ENCODE data around the gene PRAMEF13.
"Not testable (repeated sequence)": the region's sequence is repeated elsewhere in the genome, so short reads cannot be mapped to it uniquely, and the experiment has no call there.

DNA sequence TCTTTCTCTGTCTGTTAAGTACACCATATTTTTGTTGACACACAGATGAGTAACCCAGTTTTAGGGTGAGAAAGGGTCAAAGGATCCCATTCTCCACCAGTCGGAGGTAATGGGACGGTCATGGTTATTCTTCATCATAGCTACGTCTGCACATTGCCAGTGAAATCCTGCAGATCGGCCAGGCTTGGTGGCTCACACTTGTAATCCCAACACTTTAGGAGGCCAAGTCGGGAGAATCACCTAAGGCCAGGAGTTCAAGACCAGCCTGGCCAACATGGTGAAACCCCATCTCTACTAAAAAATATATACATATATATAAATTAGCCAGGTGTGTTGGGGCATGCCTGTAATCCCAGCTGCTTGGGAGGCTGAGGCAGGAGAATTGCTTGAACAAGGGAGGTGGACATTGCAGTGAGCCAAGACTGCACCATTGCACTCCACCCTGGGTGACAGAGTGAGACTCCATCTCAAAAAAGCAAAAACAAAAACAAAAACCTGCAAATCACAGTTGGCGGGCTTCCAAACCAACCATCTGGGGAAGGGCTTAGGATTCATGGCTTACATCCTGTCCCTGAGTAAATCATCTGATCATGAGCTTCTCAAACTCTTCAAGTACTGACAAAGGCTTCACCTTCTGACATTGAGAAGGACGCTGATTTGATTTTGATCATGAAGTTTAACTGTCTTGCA lies 30.0 kb upstream of the PRAMEF13 start:
- TF ChIP-seq, protein P1, sequence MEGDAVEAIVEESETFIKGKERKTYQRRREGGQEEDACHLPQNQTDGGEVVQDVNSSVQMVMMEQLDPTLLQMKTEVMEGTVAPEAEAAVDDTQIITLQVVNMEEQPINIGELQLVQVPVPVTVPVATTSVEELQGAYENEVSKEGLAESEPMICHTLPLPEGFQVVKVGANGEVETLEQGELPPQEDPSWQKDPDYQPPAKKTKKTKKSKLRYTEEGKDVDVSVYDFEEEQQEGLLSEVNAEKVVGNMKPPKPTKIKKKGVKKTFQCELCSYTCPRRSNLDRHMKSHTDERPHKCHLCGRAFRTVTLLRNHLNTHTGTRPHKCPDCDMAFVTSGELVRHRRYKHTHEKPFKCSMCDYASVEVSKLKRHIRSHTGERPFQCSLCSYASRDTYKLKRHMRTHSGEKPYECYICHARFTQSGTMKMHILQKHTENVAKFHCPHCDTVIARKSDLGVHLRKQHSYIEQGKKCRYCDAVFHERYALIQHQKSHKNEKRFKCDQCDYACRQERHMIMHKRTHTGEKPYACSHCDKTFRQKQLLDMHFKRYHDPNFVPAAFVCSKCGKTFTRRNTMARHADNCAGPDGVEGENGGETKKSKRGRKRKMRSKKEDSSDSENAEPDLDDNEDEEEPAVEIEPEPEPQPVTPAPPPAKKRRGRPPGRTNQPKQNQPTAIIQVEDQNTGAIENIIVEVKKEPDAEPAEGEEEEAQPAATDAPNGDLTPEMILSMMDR (IDR thresholded peaks at IDR 0.05; ENCODE audit: low read depth, low read length), result not testable (repeated sequence)
- not testable (repeated sequence) for TF ChIP-seq POLR2A (IDR thresholded peaks at IDR 0.05; ENCODE audit: extremely low read depth, insufficient read length)
